ENCODE results near the gene HNRNPR. TPM values are rescaled to one million over a fixed set of nuclear protein-coding genes. Genes with fewer than 3 reads are reported as not detected.

The HNRNPR gene
- total and polyA plus RNA-seq, 2 of the 8 experiments (the other 6 are each of a cell fraction or from before 2014, with no cell fraction given): 110 to 214 TPM

- no peak for TF ChIP-seq CHD7 (IDR thresholded peaks at IDR 0.05; ENCODE audit: insufficient replicate concordance, low read length)
- peak; percentile 49; the same call in 1 of the 2 replicates for TF ChIP-seq EGR1 (IDR thresholded peaks at IDR 0.05; ENCODE audit: borderline replicate concordance, low read depth, low read length)
- TF ChIP-seq HDAC2 (IDR thresholded peaks at IDR 0.05; ENCODE audit: borderline replicate concordance in 1 of 2, low read depth in 2 of 2, low read length in 2 of 2): peak; percentile 85 to 93; a peak in 2 of 4 replicates
These were observed 80.7 kb downstream of the HNRNPR start (continued) for GRCh38 chr1:23263380-23263887.
